ENCODE measurements around the gene LGALSL. TPM values are rescaled to one million over a fixed set of nuclear protein-coding genes. Genes with fewer than 3 reads are reported as not detected.

The LGALSL gene
- total RNA-seq, 1 experiment from 2014 or later, result 14.2 TPM

- Histone ChIP-seq H3K9me3 (ENCODE audit: control insufficient read depth in 1 of 2, insufficient read depth in 1 of 2, low read depth in 1 of 2, low read length in 2 of 2) (no peaks in the 10 kb centered on the region), H3K27me3 (ENCODE audit: insufficient read depth, low read length) (no peaks in the 10 kb centered on the region), H3K4me3 (replicated peaks in 1 of 2; ENCODE audit: low read depth in 1 of 2, low read length in 2 of 2) (no peak overlapping the region), H3K9ac (ENCODE audit: low read length) (no peak overlapping the region), H3K79me2 (ENCODE audit: insufficient read depth, low read length) (no peaks in the 10 kb centered on the region), H2AFZ (ENCODE audit: low read depth, low read length, poor library complexity, severe bottlenecking) (no peak overlapping the region), H3K9me2 (ENCODE audit: insufficient read depth) (no peaks in the 10 kb centered on the region), H3K4me2 (ENCODE audit: low read length) (no peak overlapping the region), H4K20me1 (ENCODE audit: insufficient read depth) (no peaks in the 10 kb centered on the region), H3K4me1 (ENCODE audit: control insufficient read depth in 1 of 2, insufficient read depth in 2 of 2, low read length in 2 of 2) (no peaks in the 10 kb centered on the region), H3K36me3 (ENCODE audit: control insufficient read depth in 1 of 2, insufficient read depth in 2 of 2, low read length in 2 of 2) (no peaks in the 10 kb centered on the region), H3K27ac (ENCODE audit: low read depth, low read length) (no peak overlapping the region)
- CTCF ChIA-PET, result no interaction called here
- intact Hi-C loops (cut with micrococcal nuclease), result no loop called here
- POLR2A ChIA-PET, result no interaction called here
- ATAC-seq (no peak), DNase-seq (ENCODE audit: low read depth, low spot score) (no peak)
- RAD21 ChIA-PET (ENCODE audit: low non-redundant PET in 1 of 2, low total read pairs in 2 of 2, uncharacterized antibody in 2 of 2, unreplicated experiment in 2 of 2), result no interaction called here
- no peak for TF ChIP-seq JUND (IDR thresholded peaks at IDR 0.05)
- no peak for TF ChIP-seq SP1 (IDR thresholded peaks at IDR 0.05; ENCODE audit: low read depth)
- no peak for TF ChIP-seq POLR2A (IDR thresholded peaks at IDR 0.05; ENCODE audit: borderline replicate concordance, extremely low read depth, insufficient read depth, insufficient read length)
- no peak for TF ChIP-seq SRF (IDR thresholded peaks at IDR 0.05; ENCODE audit: low read depth)
- no peak for TF ChIP-seq FOSL1 (IDR thresholded peaks at IDR 0.05; ENCODE audit: low read depth)
- no peak for TF ChIP-seq CTCF (IDR thresholded peaks at IDR 0.05 in 2 of 3, conservative IDR thresholded peaks at IDR 0.05 in 1 of 3; ENCODE audit: borderline replicate concordance in 1 of 3, insufficient read depth in 1 of 3, low read depth in 2 of 3, low read length in 2 of 3)
- no peak for TF ChIP-seq MAX (IDR thresholded peaks at IDR 0.05)
- no peak for TF ChIP-seq CEBPB (IDR thresholded peaks at IDR 0.05; ENCODE audit: low read depth)
- no peak for TF ChIP-seq POLR2AphosphoS5 (IDR thresholded peaks at IDR 0.05; ENCODE audit: low read depth, low read length)
- TF ChIP-seq EGR1 (IDR thresholded peaks at IDR 0.05; ENCODE audit: low read depth), result no peak
- TF ChIP-seq ZFX (IDR thresholded peaks at IDR 0.05), result no peak
- TF ChIP-seq YY1 (IDR thresholded peaks at IDR 0.05; ENCODE audit: extremely low read depth, insufficient replicate concordance, low read depth, low read length), result no peak
- TF ChIP-seq EZH2 (IDR thresholded peaks at IDR 0.05), result no peak
- no peak for TF ChIP-seq EZH2phosphoT487 (IDR thresholded peaks at IDR 0.05; ENCODE audit: borderline replicate concordance)
- no peak for TF ChIP-seq ZNF274 (IDR thresholded peaks at IDR 0.05; ENCODE audit: low read depth, low read length)
- TF ChIP-seq SIN3A (IDR thresholded peaks at IDR 0.05; ENCODE audit: low read depth), result no peak
- TF ChIP-seq RAD21 (IDR thresholded peaks at IDR 0.05; ENCODE audit: low read depth), result no peak
- TF ChIP-seq ZBTB33 (IDR thresholded peaks at IDR 0.05; ENCODE audit: extremely low read depth, insufficient replicate concordance, low read length), result no peak
- no peak for TF ChIP-seq TCF7L2 (IDR thresholded peaks at IDR 0.05; ENCODE audit: borderline replicate concordance, extremely low read depth, insufficient read depth, insufficient read length)
- TF ChIP-seq ELF1 (IDR thresholded peaks at IDR 0.05; ENCODE audit: borderline replicate concordance, low read depth), result no peak
- no TSS peak for BruUV-seq (replicated peaks)
Observed at GRCh38 chr2:64417624-64418023, 36.3 kb upstream of the LGALSL start.

Measured in HCT116 (cell line).